ENCODE data around the gene ZBTB7B. TPM values are rescaled to one million over a fixed set of nuclear protein-coding genes. Genes with fewer than 3 reads are reported as not detected.

ZBTB7B gene
- total RNA-seq, 1 experiment from 2014 or later: 44.1 TPM

GRCh38 chr1:155026588-155026987, 24.0 kb downstream of the ZBTB7B start:
- intact Hi-C loops (cut with micrococcal nuclease; ENCODE audit: unreplicated experiment): no loop called here
- Histone ChIP-seq H3K4me3 (no peak overlapping the region), H3K4me1 (replicated peaks; ENCODE audit: insufficient read depth) (peaks cover 46% of the 10 kb centered on the region), H4K20me1 (ENCODE audit: insufficient read depth) (no peaks in the 10 kb centered on the region), H3K4me2 (peak overlapping the region; percentile 29), H3F3A (ENCODE audit: insufficient read depth, low read depth) (peaks cover 27% of the 10 kb centered on the region; the same call in 1 of the 2 replicates), H3K79me2 (ENCODE audit: low read depth) (no peaks in the 10 kb centered on the region), H3K36me3 (ENCODE audit: low read depth) (no peaks in the 10 kb centered on the region), H3K9me3 (ENCODE audit: insufficient read depth, low read depth) (no peaks in the 10 kb centered on the region), H2AFZ (no peak overlapping the region), H3K27ac (peak overlapping the region; percentile 48), H3K9me2 (ENCODE audit: insufficient read depth) (no peaks in the 10 kb centered on the region), H3K27me3 (ENCODE audit: insufficient read depth, low read depth) (no peaks in the 10 kb centered on the region)
- POLR2A ChIA-PET (ENCODE audit: unreplicated experiment): no interaction called here
- CTCF ChIA-PET: no interaction called here
- BruUV-seq (replicated peaks): no TSS peak
- TF ChIP-seq CTCF (conservative IDR thresholded peaks at IDR 0.05): no peak
- no peak for TF ChIP-seq EZH2 (IDR thresholded peaks at IDR 0.05; ENCODE audit: low read depth)
- peak; percentile 75 to 82 for DNase-seq

GRCh38 chr1:155029513-155030242, 27.1 kb downstream of the ZBTB7B start:
- BruUV-seq (replicated peaks): no TSS peak
- Histone ChIP-seq H3F3A (ENCODE audit: insufficient read depth, low read depth) (peaks cover 17% of the 10 kb centered on the region; the same call in 1 of the 2 replicates), H3K27ac (no peak overlapping the region), H2AFZ (no peak overlapping the region), H4K20me1 (ENCODE audit: insufficient read depth) (no peaks in the 10 kb centered on the region), H3K9me2 (ENCODE audit: insufficient read depth) (no peaks in the 10 kb centered on the region), H3K4me2 (no peak overlapping the region), H3K79me2 (ENCODE audit: low read depth) (no peaks in the 10 kb centered on the region), H3K4me3 (no peak overlapping the region), H3K9me3 (ENCODE audit: insufficient read depth, low read depth) (no peaks in the 10 kb centered on the region), H3K27me3 (ENCODE audit: insufficient read depth, low read depth) (no peaks in the 10 kb centered on the region), H3K4me1 (replicated peaks; ENCODE audit: insufficient read depth) (peaks cover 29% of the 10 kb centered on the region), H3K36me3 (ENCODE audit: low read depth) (no peaks in the 10 kb centered on the region)
- intact Hi-C loops (cut with micrococcal nuclease; ENCODE audit: unreplicated experiment): no loop called here
- ChIA-PET CTCF (no interaction called here), POLR2A (ENCODE audit: unreplicated experiment) (no interaction called here)
- no peak for DNase-seq
- TF ChIP-seq CTCF (conservative IDR thresholded peaks at IDR 0.05) (no peak), EZH2 (IDR thresholded peaks at IDR 0.05; ENCODE audit: low read depth) (no peak)

GRCh38 chr1:155030243-155030795, 27.7 kb downstream of the ZBTB7B start:
- H2AFZ ChIP-seq: no peak overlapping the region

More at GRCh38 chr1:155030243-155030795, 27.7 kb downstream of the ZBTB7B start:
- ChIA-PET POLR2A (ENCODE audit: unreplicated experiment) (no interaction called here), CTCF (no interaction called here)
- Histone ChIP-seq H3F3A (ENCODE audit: insufficient read depth, low read depth) (peaks cover 11% of the 10 kb centered on the region; the same call in 1 of the 2 replicates), H3K4me3 (no peak overlapping the region), H3K9me2 (ENCODE audit: insufficient read depth) (no peaks in the 10 kb centered on the region), H3K27me3 (ENCODE audit: insufficient read depth, low read depth) (no peaks in the 10 kb centered on the region), H3K9me3 (ENCODE audit: insufficient read depth, low read depth) (no peaks in the 10 kb centered on the region), H3K36me3 (ENCODE audit: low read depth) (no peaks in the 10 kb centered on the region), H4K20me1 (ENCODE audit: insufficient read depth) (no peaks in the 10 kb centered on the region), H3K4me2 (no peak overlapping the region), H3K4me1 (replicated peaks; ENCODE audit: insufficient read depth) (peaks cover 23% of the 10 kb centered on the region), H3K27ac (no peak overlapping the region), H3K79me2 (ENCODE audit: low read depth) (no peaks in the 10 kb centered on the region)
- TF ChIP-seq CTCF (conservative IDR thresholded peaks at IDR 0.05) (no peak), EZH2 (IDR thresholded peaks at IDR 0.05; ENCODE audit: low read depth) (no peak)
- intact Hi-C loops (cut with micrococcal nuclease; ENCODE audit: unreplicated experiment): no loop called here
- no peak for DNase-seq
- no TSS peak for BruUV-seq (replicated peaks)

All from PC-9 (cell line).